B cell (primary cell): Measurements from ENCODE around the gene TMEM26. TPM values are rescaled to one million over a fixed set of nuclear protein-coding genes. Genes with fewer than 3 reads are reported as not detected.

ENCODE experiments used
- ATAC-seq: fragments of 200-7000 bp; cut with Tn5 transposase; one replicate; pipeline ENCODE4 v1.10.0; 2021; ENCODE audit warnings: low read depth, mild to moderate bottlenecking, moderate number of reproducible peaks, moderate library complexity
- CTCF ChIA-PET: fragments of 350-600 bp; sonication (Branson Sonifier 250); formaldehyde crosslinking; loops from one replicate; lab custom pipeline; 2021; ENCODE audit warnings: antibody characterized with exemption, inconsistent platforms; lab: Charles Lee
- POLR2A ChIA-PET: fragments of 350-600 bp; sonication (Branson Sonifier 250); formaldehyde crosslinking; loops from one replicate; lab custom pipeline; 2021; ENCODE audit warnings: antibody characterized with exemption; lab: Charles Lee
- DNase-seq: peaks from one replicate; pipeline ENCODE4 v3.0.0; 2013
- H2AFZ ChIP-seq: 2 replicates; pipeline ENCODE4 v1.6.1; 2012; ENCODE audit warnings: mild to moderate bottlenecking, low read depth, low read length; ENCODE audit not compliant: insufficient read depth, poor library complexity, severe bottlenecking
- H3K27ac ChIP-seq, 2 donors: 1 replicate in 1 of 2; 2 replicates in 1 of 2; pipeline ENCODE4 v1.5.1; 2012 to 2013; ENCODE audit warnings: low read length in 2 of 2, mild to moderate bottlenecking in 2 of 2, moderate library complexity in 1 of 2
- H3K27me3 ChIP-seq, 4 experiments: fragments of 200-600 bp in 1 of 4; sonication (generic) in 1 of 4; replicated peaks in 1 of 4; 1 replicate in 2 of 4; 2 replicates in 2 of 4; pipeline versions ENCODE4 v1.6.1 to v1.7.0; 2013 to 2016; ENCODE audit warnings: low read length in 3 of 4, mild to moderate bottlenecking in 2 of 4, mixed read lengths in 1 of 4, moderate library complexity in 1 of 4; ENCODE audit not compliant: insufficient read depth in 4 of 4, control insufficient read depth in 3 of 4; ENCODE audit errors: control extremely low read depth in 1 of 4
- H3K36me3 ChIP-seq, 2 experiments: replicated peaks in 1 of 2; 1 replicate in 1 of 2; 2 replicates in 1 of 2; pipeline versions ENCODE4 v1.6.1 to v1.7.1; 2013; ENCODE audit warnings: low read length in 1 of 2; ENCODE audit not compliant: insufficient read depth in 2 of 2, control insufficient read depth in 1 of 2; ENCODE audit errors: control extremely low read depth in 1 of 2, extremely low read depth in 1 of 2
- H3K4me1 ChIP-seq, 2 donors: fragments of 200-600 bp in 1 of 2; sonication (generic) in 1 of 2; 1 replicate in 1 of 2; 2 replicates in 1 of 2; pipeline versions ENCODE4 v1.5.1 to v1.6.1; 2013 to 2017; ENCODE audit warnings: low read length in 2 of 2; ENCODE audit not compliant: control insufficient read depth in 2 of 2, insufficient read depth in 2 of 2
- H3K4me2 ChIP-seq: replicated peaks from 2 replicates; pipeline ENCODE3; 2012; ENCODE audit warnings: mild to moderate bottlenecking, low read depth, low read length; ENCODE audit not compliant: poor library complexity, severe bottlenecking
- H3K4me3 ChIP-seq, 5 experiments: fragments of 200-600 bp in 1 of 5; sonication (generic) in 1 of 5; 1 replicate in 3 of 5; 2 replicates in 2 of 5; pipeline versions ENCODE4 v1.5.1 to v1.7.0; 2011 to 2016; ENCODE audit warnings: low read length in 4 of 5, mild to moderate bottlenecking in 4 of 5, low read depth in 2 of 5, control low read depth in 1 of 5, moderate library complexity in 1 of 5; ENCODE audit not compliant: insufficient read depth in 1 of 5; ENCODE audit errors: control extremely low read depth in 1 of 5, extremely low read depth in 1 of 5
- H3K79me2 ChIP-seq: fragments of 200-600 bp; sonication (generic); one replicate; pipeline ENCODE4 v1.6.0; 2016; ENCODE audit warnings: low read length; ENCODE audit not compliant: control insufficient read depth, insufficient read depth
- H3K9ac ChIP-seq: fragments of 200-600 bp; sonication (generic); 2 replicates; pipeline ENCODE4 v1.6.1; 2017; ENCODE audit warnings: mild to moderate bottlenecking, low read length, moderate library complexity
- H3K9me3 ChIP-seq, 3 donors: one replicate each; pipeline versions ENCODE4 v1.6.1 to v1.7.1; 2013; ENCODE audit warnings: low read length in 2 of 3; ENCODE audit not compliant: control insufficient read depth in 2 of 3, insufficient read depth in 1 of 3; ENCODE audit errors: control extremely low read depth in 1 of 3
- H4K20me1 ChIP-seq: 2 replicates; pipeline ENCODE4 v1.6.0; 2012; ENCODE audit warnings: mild to moderate bottlenecking, low read length; ENCODE audit not compliant: insufficient read depth, control insufficient read depth, poor library complexity, severe bottlenecking
- H3K27ac Mint-ChIP-seq: one replicate; pipeline ENCODE4 v1.8.0; 2021; ENCODE audit warnings: mixed read lengths
- H3K27me3 Mint-ChIP-seq: one replicate; pipeline ENCODE4 v1.8.0; 2021; ENCODE audit warnings: mixed read lengths
- H3K4me1 Mint-ChIP-seq: one replicate; pipeline ENCODE4 v1.8.0; 2021; ENCODE audit warnings: mixed read lengths
- H3K4me3 Mint-ChIP-seq: one replicate; pipeline ENCODE4 v1.8.0; 2021; ENCODE audit warnings: mixed read lengths
- H3K9me3 Mint-ChIP-seq: one replicate; pipeline ENCODE4 v1.8.0; 2022; ENCODE audit warnings: mixed read lengths; ENCODE audit not compliant: insufficient read depth
- EZH2 ChIP-seq: IDR thresholded peaks from 2 replicates; pipeline ENCODE4 v1.6.1; 2012; ENCODE audit warnings: borderline replicate concordance, low read depth, mild to moderate bottlenecking, moderate library complexity, low read length; ENCODE audit not compliant: insufficient read depth, poor library complexity, severe bottlenecking
- WGBS: methylation state at CpG from one replicate; pipeline ENCODE4 v1.1.5; 2013; ENCODE audit warnings: missing lambda C conversion rate; ENCODE audit not compliant: insufficient coverage; 5-methylcytosine and 5-hydroxymethylcytosine counted together
- intact Hi-C: fragments of 100-400 bp; cut with micrococcal nuclease; formaldehyde crosslinking; loops from one replicate; pipeline ENCODE4 v1.10.0; 2022
- polyA plus RNA-seq: library from polyadenylated mRNA; depleted of rRNA; stranded (reverse); fragments of >200 nt; gene quantifications from 2 replicates; pipeline ENCODE4 v1.2.3, GENCODE V29; 2012
- total RNA-seq, 2 donors: library from RNA; stranded (reverse); fragments of 120-200 nt in 1 of 2; gene quantifications; 1 replicate in 1 of 2; 2 replicates in 1 of 2; pipeline versions ENCODE4 v1.2.3 to v1.2.4, GENCODE V29; 2013 to 2022
- TF ChIP-seq, protein P1 (sequence below): fragments of 200-600 bp; IDR thresholded peaks from one replicate; pipeline ENCODE4 v1.8.0; 2022; ENCODE audit warnings: antibody characterized with exemption, mild to moderate bottlenecking

The TMEM26 gene
- total and polyA plus RNA-seq, 2 donors (not counting 1 experiment from before 2014, with no cell fraction given) = not detected

DNA sequence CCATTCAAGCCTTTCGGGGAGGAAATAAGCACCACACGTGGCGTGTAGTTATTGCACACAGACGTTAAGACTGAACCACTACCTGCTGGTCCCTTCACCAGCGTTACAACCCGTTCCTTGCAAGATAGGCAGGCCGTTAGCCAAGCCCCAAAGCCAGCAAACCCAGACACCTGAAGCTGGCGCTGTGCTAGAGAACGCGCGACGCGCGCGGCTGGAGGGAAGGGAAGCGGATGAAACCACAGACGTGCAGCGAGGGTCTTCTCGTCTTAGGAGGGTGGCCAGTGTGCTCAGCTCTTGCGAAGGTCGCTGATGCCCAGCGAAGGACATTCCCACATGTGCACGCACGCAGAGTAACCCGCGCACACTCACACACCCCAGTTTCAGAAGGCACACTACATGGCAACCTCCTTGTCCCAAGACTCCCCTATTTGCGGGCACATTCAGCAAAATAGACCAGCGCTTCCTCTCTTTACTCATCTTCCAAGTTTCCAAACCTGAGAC, 980 bp downstream of the TMEM26 start:
- H2AFZ ChIP-seq = peak overlapping the region; percentile 36
- WGBS = 14% methylated on average over 28 of the region's 28 CpGs
- no peaks in the 10 kb centered on the region for H3K9me3 Mint-ChIP-seq
- no peak overlapping the region for H3K27ac ChIP-seq
- CTCF ChIA-PET = no interaction called here
- peaks cover 0 to 22% (median 12%) of the 10 kb centered on the region in 4 experiments for H3K27me3 ChIP-seq
- peaks cover 0 to 8% (median 0%) of the 10 kb centered on the region in 3 donors for H3K9me3 ChIP-seq
- no peak overlapping the region for H3K9ac ChIP-seq
- no peak overlapping the region for H3K4me3 ChIP-seq
- no peaks in the 10 kb centered on the region for H3K36me3 ChIP-seq
- no peaks in the 10 kb centered on the region for H3K79me2 ChIP-seq
- peaks cover 9 to 13% of the 10 kb centered on the region in 2 donors for H3K4me1 ChIP-seq
- DNase-seq = peak; percentile 5
- H3K4me1 Mint-ChIP-seq = peaks cover 10% of the 10 kb centered on the region
- H3K27ac Mint-ChIP-seq = no peak overlapping the region
- no peak for ATAC-seq
- H3K4me3 Mint-ChIP-seq = peak overlapping the region; percentile 28
- POLR2A ChIA-PET = no interaction called here
- H3K27me3 Mint-ChIP-seq = peaks cover 49% of the 10 kb centered on the region
- no peak overlapping the region for H3K4me2 ChIP-seq
- H4K20me1 ChIP-seq = no peaks in the 10 kb centered on the region
- TF ChIP-seq, protein P1, sequence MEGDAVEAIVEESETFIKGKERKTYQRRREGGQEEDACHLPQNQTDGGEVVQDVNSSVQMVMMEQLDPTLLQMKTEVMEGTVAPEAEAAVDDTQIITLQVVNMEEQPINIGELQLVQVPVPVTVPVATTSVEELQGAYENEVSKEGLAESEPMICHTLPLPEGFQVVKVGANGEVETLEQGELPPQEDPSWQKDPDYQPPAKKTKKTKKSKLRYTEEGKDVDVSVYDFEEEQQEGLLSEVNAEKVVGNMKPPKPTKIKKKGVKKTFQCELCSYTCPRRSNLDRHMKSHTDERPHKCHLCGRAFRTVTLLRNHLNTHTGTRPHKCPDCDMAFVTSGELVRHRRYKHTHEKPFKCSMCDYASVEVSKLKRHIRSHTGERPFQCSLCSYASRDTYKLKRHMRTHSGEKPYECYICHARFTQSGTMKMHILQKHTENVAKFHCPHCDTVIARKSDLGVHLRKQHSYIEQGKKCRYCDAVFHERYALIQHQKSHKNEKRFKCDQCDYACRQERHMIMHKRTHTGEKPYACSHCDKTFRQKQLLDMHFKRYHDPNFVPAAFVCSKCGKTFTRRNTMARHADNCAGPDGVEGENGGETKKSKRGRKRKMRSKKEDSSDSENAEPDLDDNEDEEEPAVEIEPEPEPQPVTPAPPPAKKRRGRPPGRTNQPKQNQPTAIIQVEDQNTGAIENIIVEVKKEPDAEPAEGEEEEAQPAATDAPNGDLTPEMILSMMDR = no peak
- TF ChIP-seq EZH2 = no peak
- intact Hi-C loops = no loop called here

DNA sequence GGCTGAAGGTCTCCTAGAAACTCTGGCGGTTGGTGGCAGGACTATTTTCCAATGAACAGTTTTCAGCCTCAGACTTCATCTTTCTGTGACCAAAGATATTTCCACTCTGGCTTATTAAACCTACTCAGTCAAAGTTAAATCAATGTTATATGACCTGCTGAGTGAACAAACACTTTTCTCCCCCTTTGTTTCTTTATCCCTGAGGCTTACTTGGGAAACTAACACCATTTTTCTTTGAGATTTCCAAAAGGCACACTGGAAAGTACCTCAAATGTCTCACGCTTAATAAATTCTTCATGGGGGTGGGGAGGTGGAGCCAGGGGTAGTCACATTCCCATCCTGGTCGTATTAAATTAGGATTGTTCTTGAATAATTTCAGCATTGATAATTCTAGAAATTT, 1.8 kb downstream of the TMEM26 start:
- CTCF ChIA-PET = no interaction called here
- H3K27ac ChIP-seq = no peak overlapping the region
- Mint-ChIP-seq H3K9me3 (no peaks in the 10 kb centered on the region), H3K27ac (no peak overlapping the region), H3K27me3 (peaks cover 47% of the 10 kb centered on the region), H3K4me1 (peaks cover 10% of the 10 kb centered on the region), H3K4me3 (no peak overlapping the region)
- H2AFZ ChIP-seq = no peak overlapping the region
- H3K4me2 ChIP-seq = no peak overlapping the region
- ATAC-seq (no peak), DNase-seq (no peak)
- no CpG with 5 or more reads among the region's 3 CpGs for WGBS
- H3K4me3 ChIP-seq = no peak overlapping the region
- H3K79me2 ChIP-seq = no peaks in the 10 kb centered on the region
- no peaks in the 10 kb centered on the region for H4K20me1 ChIP-seq
- peaks cover 0 to 22% (median 12%) of the 10 kb centered on the region in 4 experiments for H3K27me3 ChIP-seq
- POLR2A ChIA-PET = no interaction called here
- H3K9me3 ChIP-seq = peaks cover 0 to 8% (median 0%) of the 10 kb centered on the region in 3 donors
- H3K36me3 ChIP-seq = no peaks in the 10 kb centered on the region
- peaks cover 9 to 13% of the 10 kb centered on the region in 2 donors for H3K4me1 ChIP-seq
- H3K9ac ChIP-seq = no peak overlapping the region
- intact Hi-C loops = no loop called here
- no peak for TF ChIP-seq EZH2
- TF ChIP-seq, protein P1 = no peak
